Adrenal gland (tissue), 12 donors: ENCODE data around the gene NCOA4. TPM values are rescaled to one million over a fixed set of nuclear protein-coding genes. Genes with fewer than 3 reads are reported as not detected.
"Not testable (repeated sequence)": the region's sequence is repeated elsewhere in the genome, so short reads cannot be mapped to it uniquely, and the experiment has no call there.

Source experiments
- DNase-seq, 7 donors: peaks; one replicate each; pipeline ENCODE4 v3.0.0-alpha.2; 2019 to 2020
- H3K27ac ChIP-seq, 5 donors: fragments of 200-600 bp; sonication (generic) in 4 of 5; 1 replicate in 3 of 5; 2 replicates in 2 of 5; pipeline versions ENCODE4 v1.5.1 to v1.8.0; 2016 to 2020; ENCODE audit warnings: mild to moderate bottlenecking in 1 of 5
- H3K27me3 ChIP-seq: fragments of 200-600 bp; 2 replicates; pipeline ENCODE4 v1.8.0; 2021
- H3K36me3 ChIP-seq, 2 donors: fragments of 200-600 bp; replicated peaks in 1 of 2; 1 replicate in 1 of 2; 2 replicates in 1 of 2; pipeline versions ENCODE4 v1.5.1 to v1.8.0; 2018 to 2022
- H3K4me1 ChIP-seq, 2 donors: fragments of 200-600 bp; replicated peaks in 1 of 2; 1 replicate in 1 of 2; 2 replicates in 1 of 2; pipeline versions ENCODE4 v1.5.1 to v1.8.0; 2018 to 2021
- H3K4me3 ChIP-seq, 4 donors: fragments of 200-600 bp; sonication (generic) in 3 of 4; one replicate each; pipeline ENCODE4 v1.5.1; 2016 to 2018
- H3K9me3 ChIP-seq, 3 donors: fragments of 200-600 bp; sonication (generic) in 1 of 3; replicated peaks in 1 of 3; 1 replicate in 2 of 3; 2 replicates in 1 of 3; pipeline versions ENCODE4 v1.5.1 to v1.8.0; 2016 to 2021
- POLR2A ChIP-seq, 2 donors: fragments of 450-650 bp; IDR thresholded peaks; one replicate each; pipeline ENCODE4 v1.6.1; 2017; ENCODE audit warnings: antibody characterized with exemption in 2 of 2, mild to moderate bottlenecking in 2 of 2, moderate library complexity in 1 of 2
- WGBS, 4 donors: extraction: QIAGEN DNeasy Blood & Tissue Kit in 2 of 4; methylation state at CpG; one replicate each; pipeline versions ENCODE4 v1.1.5 to v1.1.7; 2013 to 2017; 5-methylcytosine and 5-hydroxymethylcytosine counted together
- intact Hi-C, 2 donors: fragments of 100-400 bp; cut with DNase I; formaldehyde crosslinking; loops; one replicate each; pipeline versions ENCODE4 v1.14.1 to v1.15.0; 2022 to 2023
- polyA plus RNA-seq, 3 donors: library from polyadenylated mRNA; stranded (reverse); fragments of 200-250 nt in 2 of 3; fragments of 350-450 nt in 1 of 3; fragmentation: Illumina TruSeq in 1 of 3; extraction: RNeasy Lipid Tissue Mini Kit (QIAGEN cat#74804) in 1 of 3; gene quantifications; one replicate each; pipeline ENCODE4 v1.2.3, GENCODE V29; 2013 to 2014
- total RNA-seq, 9 donors: library from RNA; depleted of rRNA in 4 of 9; stranded (reverse); fragments of >200 nt in 4 of 9; fragments of 120-200 nt in 1 of 9; fragmentation: NEBNext Ultra II Directional in 1 of 9; extraction: Animal tissue kit (Norgen Biotek cat#: 25700) in 1 of 9; gene quantifications; one replicate each; pipeline versions ENCODE4 v1.1.0 to v1.2.4, GENCODE V29; 2013 to 2023
- TF ChIP-seq, protein P1 (sequence below), 6 experiments: fragments of 450-650 bp in 4 of 6; fragments of 200-600 bp in 2 of 6; sonication (generic) in 1 of 6; IDR thresholded peaks; 1 replicate in 5 of 6; 2 replicates in 1 of 6; pipeline versions ENCODE4 v1.5.1 to v1.8.0; 2016 to 2021; ENCODE audit warnings: antibody characterized with exemption in 6 of 6, mild to moderate bottlenecking in 2 of 6, moderate library complexity in 1 of 6
- donor health status: healthy with polysubstance abuse.
- donor health status: Bipolar disorder and iron deficiency.
- donor health status: DM: yes; HTN: yes; CAD: no.
- donor health status: DM: no; HTN: no; CAD: no.
- donor health status: DM: no; HTN: no; CAD: no.
- donor health status: DM: yes; HTN: yes; CAD: no.

The NCOA4 gene
- total and polyA plus RNA-seq, 12 donors, result 22.2 to 187 (median 126) TPM

DNA sequence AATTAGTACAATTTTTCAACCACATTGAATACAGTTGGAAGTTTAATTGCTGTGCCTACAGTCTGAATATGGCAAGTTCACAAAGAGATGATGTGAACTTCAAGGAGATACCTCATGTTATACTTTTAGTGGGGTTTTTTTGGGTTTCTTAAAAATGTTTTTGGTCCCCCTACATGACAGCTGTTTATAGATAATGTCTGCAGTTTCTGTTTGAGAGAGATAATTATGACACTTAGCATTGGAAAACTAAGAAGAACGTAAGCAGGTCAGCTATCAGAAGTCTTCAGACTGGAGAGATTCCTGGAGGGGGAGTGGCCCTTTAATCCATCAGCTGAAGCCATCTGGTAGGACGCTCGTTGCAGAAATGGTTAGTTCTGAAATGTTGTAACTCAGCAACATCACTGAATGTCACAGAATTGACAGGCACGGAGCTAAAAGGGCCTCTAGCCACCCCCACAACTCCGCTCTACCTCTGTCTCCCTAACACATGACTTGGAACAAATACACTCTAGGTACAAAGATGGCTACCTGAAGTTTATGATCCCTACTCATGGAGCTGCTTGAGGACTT is 29.2 kb downstream of the NCOA4 start:
- WGBS, 4 donors, result 77 to 81% (median 78%) methylated on average over 5 of the region's 5 CpGs
- Histone ChIP-seq H3K27ac (no peak overlapping the region), H3K27me3 (no peaks in the 10 kb centered on the region), H3K4me3 (no peak overlapping the region), H3K36me3 (peaks cover 0 to 45% of the 10 kb centered on the region in 2 donors), H3K4me1 (no peaks in the 10 kb centered on the region), H3K9me3 (no peaks in the 10 kb centered on the region)
- no peak for TF ChIP-seq POLR2A (IDR thresholded peaks at IDR 0.05)
- TF ChIP-seq, protein P1, sequence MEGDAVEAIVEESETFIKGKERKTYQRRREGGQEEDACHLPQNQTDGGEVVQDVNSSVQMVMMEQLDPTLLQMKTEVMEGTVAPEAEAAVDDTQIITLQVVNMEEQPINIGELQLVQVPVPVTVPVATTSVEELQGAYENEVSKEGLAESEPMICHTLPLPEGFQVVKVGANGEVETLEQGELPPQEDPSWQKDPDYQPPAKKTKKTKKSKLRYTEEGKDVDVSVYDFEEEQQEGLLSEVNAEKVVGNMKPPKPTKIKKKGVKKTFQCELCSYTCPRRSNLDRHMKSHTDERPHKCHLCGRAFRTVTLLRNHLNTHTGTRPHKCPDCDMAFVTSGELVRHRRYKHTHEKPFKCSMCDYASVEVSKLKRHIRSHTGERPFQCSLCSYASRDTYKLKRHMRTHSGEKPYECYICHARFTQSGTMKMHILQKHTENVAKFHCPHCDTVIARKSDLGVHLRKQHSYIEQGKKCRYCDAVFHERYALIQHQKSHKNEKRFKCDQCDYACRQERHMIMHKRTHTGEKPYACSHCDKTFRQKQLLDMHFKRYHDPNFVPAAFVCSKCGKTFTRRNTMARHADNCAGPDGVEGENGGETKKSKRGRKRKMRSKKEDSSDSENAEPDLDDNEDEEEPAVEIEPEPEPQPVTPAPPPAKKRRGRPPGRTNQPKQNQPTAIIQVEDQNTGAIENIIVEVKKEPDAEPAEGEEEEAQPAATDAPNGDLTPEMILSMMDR (IDR thresholded peaks at IDR 0.05), result no peak
- intact Hi-C loops, result no loop called here
- no peak for DNase-seq

DNA sequence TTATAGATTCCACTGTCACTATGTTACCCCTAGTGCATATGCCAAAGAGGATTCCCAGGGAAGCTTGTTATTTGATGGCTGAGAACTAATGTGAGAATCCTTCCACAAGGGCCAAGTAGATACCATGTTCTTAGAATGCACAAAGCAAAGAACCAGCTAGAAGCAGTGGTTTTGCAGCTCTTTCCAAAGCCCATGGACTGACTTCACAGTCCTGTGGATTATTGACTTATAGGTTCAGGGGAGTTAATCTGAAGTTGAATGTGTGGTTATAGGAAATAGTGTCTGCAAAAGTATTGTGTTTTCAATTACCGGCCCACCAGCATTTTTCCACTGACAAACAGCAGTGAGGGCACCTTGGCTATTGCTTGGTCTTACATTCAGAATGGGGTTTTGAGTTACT is 29.9 kb downstream of the NCOA4 start:
- 95 to 100% (median 98%) methylated on average over 1 of the region's 1 CpG for WGBS, 4 donors
- Histone ChIP-seq H3K27me3 (no peaks in the 10 kb centered on the region), H3K27ac (no peak overlapping the region), H3K9me3 (no peaks in the 10 kb centered on the region), H3K4me3 (no peak overlapping the region), H3K36me3 (peaks cover 0 to 42% of the 10 kb centered on the region in 2 donors), H3K4me1 (no peaks in the 10 kb centered on the region)
- no peak for TF ChIP-seq POLR2A (IDR thresholded peaks at IDR 0.05)
- TF ChIP-seq, protein P1 (IDR thresholded peaks at IDR 0.05), result no peak
- DNase-seq, result no peak
- intact Hi-C loops, result no loop called here

DNA sequence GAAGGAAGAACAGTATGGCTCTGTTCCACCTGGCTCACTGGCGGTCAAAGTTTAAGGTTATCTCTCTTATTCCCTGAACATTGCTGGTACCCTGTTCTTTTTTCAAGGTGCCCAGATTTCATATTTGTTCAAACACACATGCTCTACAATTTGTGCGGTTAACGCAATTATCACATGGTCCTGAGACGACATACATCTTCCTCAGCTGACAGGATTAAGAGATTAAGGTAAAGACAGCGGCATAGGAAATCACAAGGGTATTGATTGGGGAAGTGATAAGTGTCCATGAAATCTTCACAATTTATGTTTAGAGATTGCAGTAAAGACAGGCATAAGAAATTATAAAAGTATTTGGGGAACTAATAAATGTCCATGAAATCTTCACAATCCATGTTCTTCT is 30.5 kb downstream of the NCOA4 start:
- H3K4me1 ChIP-seq, H3K9me3 ChIP-seq, intact Hi-C loops, H3K27me3 ChIP-seq, H3K4me3 ChIP-seq, H3K27ac ChIP-seq, DNase-seq: not testable (repeated sequence)
- WGBS, 4 donors, result 93 to 97% (median 94%) methylated on average over 5 of the region's 5 CpGs
- H3K36me3 ChIP-seq, result peaks cover 0 to 36% of the 10 kb centered on the region in 2 donors

DNA sequence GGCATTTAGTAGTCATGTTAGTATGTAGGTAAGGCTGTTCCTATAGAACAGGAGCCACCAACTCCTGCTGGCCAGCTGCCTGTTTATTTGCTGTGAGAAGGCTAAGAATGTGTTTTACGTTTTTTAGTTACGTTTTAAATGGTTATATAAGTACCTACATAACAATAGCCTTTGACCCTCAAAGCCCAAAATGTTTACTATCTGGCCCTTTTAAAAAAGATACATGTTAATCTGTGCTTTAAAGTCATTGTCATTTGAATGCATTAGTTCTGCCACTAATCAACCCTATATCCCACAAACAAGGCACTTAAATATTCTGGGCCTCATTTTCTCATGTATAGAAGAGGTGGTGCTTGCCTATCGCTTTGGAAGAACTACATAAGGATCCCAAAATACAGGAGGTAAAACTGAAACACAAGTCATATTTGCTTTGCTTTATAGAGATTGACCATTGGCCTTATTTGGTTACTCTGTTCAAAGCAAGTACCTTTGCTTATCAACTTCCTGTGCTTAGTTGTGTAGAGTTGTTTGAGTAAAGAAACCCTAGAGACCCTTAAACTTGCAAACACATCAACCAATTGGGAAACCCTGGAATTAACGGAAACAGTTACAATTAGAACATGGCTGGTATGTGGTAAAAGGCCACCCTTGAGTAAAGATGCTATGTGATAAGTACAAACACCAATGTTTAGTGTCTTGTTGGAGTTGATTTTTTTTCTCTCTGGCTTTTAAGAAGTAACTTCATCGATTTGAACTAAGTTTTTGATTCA is 32.2 kb downstream of the NCOA4 start:
- Histone ChIP-seq H3K36me3 (peaks cover 0 to 21% of the 10 kb centered on the region in 2 donors), H3K27me3 (no peaks in the 10 kb centered on the region), H3K4me1 (no peaks in the 10 kb centered on the region), H3K9me3 (no peaks in the 10 kb centered on the region), H3K4me3 (no peak overlapping the region), H3K27ac (no peak overlapping the region)
- WGBS, 4 donors, result 92 to 96% (median 94%) methylated on average over 5 of the region's 5 CpGs
- TF ChIP-seq, protein P1 (IDR thresholded peaks at IDR 0.05), result no peak
- TF ChIP-seq POLR2A (IDR thresholded peaks at IDR 0.05), result no peak
- intact Hi-C loops, result no loop called here
- no peak for DNase-seq
